Right lobe of liver (tissue), 6 donors: ENCODE data around the gene DSCAM. TPM values are rescaled to one million over a fixed set of nuclear protein-coding genes. Genes with fewer than 3 reads are reported as not detected.

ENCODE experiments used
- ATAC-seq, 4 donors: fragments of 200-7000 bp; cut with Tn5 transposase; one replicate each; pipeline ENCODE4 v1.9.1; 2020; ENCODE audit warnings: mild to moderate bottlenecking in 4 of 4, moderate library complexity in 4 of 4
- DNase-seq, 3 donors: peaks; one replicate each; pipeline ENCODE4 v3.0.0-alpha.2; 2020
- H3K27ac ChIP-seq, 3 donors: fragments of 200-600 bp; one replicate each; pipeline ENCODE4 v1.8.0; 2022
- H3K27me3 ChIP-seq, 2 donors: fragments of 200-600 bp; one replicate each; pipeline ENCODE4 v1.8.0; 2022
- H3K36me3 ChIP-seq, 4 donors: fragments of 200-600 bp; sonication (generic) in 1 of 4; one replicate each; pipeline versions ENCODE4 v1.5.1 to v1.8.0; 2017 to 2022; ENCODE audit warnings: control low read depth in 1 of 4
- H3K4me1 ChIP-seq, 4 donors: fragments of 200-600 bp; sonication (generic) in 1 of 4; one replicate each; pipeline versions ENCODE4 v1.5.1 to v1.8.0; 2017 to 2022; ENCODE audit warnings: control low read depth in 1 of 4
- H3K4me3 ChIP-seq, 3 donors: fragments of 200-600 bp; one replicate each; pipeline ENCODE4 v1.8.0; 2022
- H3K9me3 ChIP-seq, 4 donors: fragments of 200-600 bp; sonication (generic) in 1 of 4; one replicate each; pipeline versions ENCODE4 v1.5.1 to v1.8.0; 2017 to 2022; ENCODE audit warnings: control low read depth in 1 of 4
- CTCF ChIP-seq, 4 donors: fragments of 200-600 bp in 3 of 4; fragments of 450-650 bp in 1 of 4; IDR thresholded peaks; one replicate each; pipeline versions ENCODE4 v1.5.1 to v1.8.0; 2016 to 2022; ENCODE audit warnings: antibody characterized with exemption in 4 of 4, mild to moderate bottlenecking in 2 of 4
- POLR2A ChIP-seq: fragments of 450-650 bp; IDR thresholded peaks from one replicate; pipeline ENCODE4 v1.6.1; 2017; ENCODE audit warnings: antibody characterized with exemption, mild to moderate bottlenecking
- WGBS: methylation state at CpG from one replicate; pipeline ENCODE4 v1.1.6; 2018; ENCODE audit warnings: low coverage, low lambda C conversion rate; ENCODE audit not compliant: insufficient coverage; ENCODE audit errors: missing lambda C conversion rate; 5-methylcytosine and 5-hydroxymethylcytosine counted together
- intact Hi-C, 2 donors: fragments of 100-400 bp; cut with DNase I; formaldehyde crosslinking; loops; one replicate each; pipeline versions ENCODE4 v1.11.2 to v1.14.1; 2022
- total RNA-seq, 6 experiments: library from RNA; depleted of rRNA in 2 of 6; stranded (reverse); fragments of >200 nt in 2 of 6; fragmentation: NEBNext Ultra II Directional in 3 of 6; extraction: Animal tissue kit (Norgen Biotek cat#: 25700) in 3 of 6; gene quantifications; one replicate each; pipeline versions ENCODE4 v1.1.0 to v1.2.4, GENCODE V29; 2016 to 2023
- donor health status: DM: no; HTN: yes; CAD: no.
- donor health status: DM: no; HTN: no; CAD: no.
- donor health status: DM: no; HTN: no; CAD: no.
- donor health status: DM: no; HTN: yes; CAD: no.
- donor health status: DM: no; HTN: yes; CAD: no.

The DSCAM gene
- total RNA-seq, 6 experiments from 2014 or later = 0.04 to 0.16 (median 0.06) TPM; not detected in 2

DNA sequence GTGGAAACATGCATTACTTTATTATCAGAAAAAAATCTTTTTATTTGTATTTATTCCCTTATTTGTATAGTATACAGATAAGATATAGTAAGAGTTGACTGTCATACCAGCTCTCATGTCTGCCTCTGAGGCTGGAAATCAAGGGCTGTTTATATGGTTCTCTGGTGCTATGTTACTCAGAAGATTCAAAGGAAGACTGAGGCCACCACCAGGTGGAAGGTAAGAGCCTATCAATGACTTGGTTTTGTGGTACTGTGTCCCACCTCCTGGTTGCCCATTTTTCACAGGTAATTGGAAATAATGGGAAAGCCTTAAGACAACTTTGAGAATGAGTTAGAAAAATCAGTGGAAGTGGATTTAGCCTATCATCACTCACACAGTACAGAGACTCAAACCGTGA, 342.1 kb downstream of the DSCAM start:
- 30% methylated on average over 1 of the region's 1 CpG for WGBS
- Histone ChIP-seq H3K4me3 (no peak overlapping the region), H3K4me1 (peaks cover 0 to 10% (median 3%) of the 10 kb centered on the region in 4 donors), H3K36me3 (no peaks in the 10 kb centered on the region), H3K9me3 (no peaks in the 10 kb centered on the region), H3K27me3 (no peaks in the 10 kb centered on the region), H3K27ac (no peak overlapping the region)
- no peak for ATAC-seq
- TF ChIP-seq CTCF (IDR thresholded peaks at IDR 0.05) (no peak), POLR2A (no peak)
- no peak for DNase-seq
- intact Hi-C loops = no loop called here

DNA sequence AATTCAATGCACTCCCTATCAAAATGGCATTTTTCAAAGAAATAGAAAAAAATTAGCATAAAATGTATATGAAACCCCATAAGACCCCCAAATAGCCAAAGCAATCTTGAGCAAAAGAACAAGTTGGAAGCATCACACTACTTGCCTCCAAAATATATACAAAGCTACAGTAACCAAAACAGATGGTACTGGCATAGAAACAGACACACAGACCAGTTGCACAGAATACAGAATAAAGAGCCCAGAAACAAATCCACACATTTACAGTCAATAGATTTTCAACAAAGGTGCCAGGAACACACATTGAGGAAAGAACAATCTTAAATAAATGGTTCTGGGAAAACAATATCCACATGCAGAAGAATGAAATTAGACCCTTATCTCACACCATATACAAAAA, 350.8 kb downstream of the DSCAM start:
- ATAC-seq (no peak), DNase-seq (no peak)
- no peak for TF ChIP-seq POLR2A
- no peak for TF ChIP-seq CTCF (IDR thresholded peaks at IDR 0.05)
- Histone ChIP-seq H3K9me3 (no peaks in the 10 kb centered on the region), H3K27ac (no peak overlapping the region), H3K4me1 (no peaks in the 10 kb centered on the region), H3K36me3 (no peaks in the 10 kb centered on the region), H3K4me3 (no peak overlapping the region), H3K27me3 (no peaks in the 10 kb centered on the region)
- intact Hi-C loops = no loop called here

DNA sequence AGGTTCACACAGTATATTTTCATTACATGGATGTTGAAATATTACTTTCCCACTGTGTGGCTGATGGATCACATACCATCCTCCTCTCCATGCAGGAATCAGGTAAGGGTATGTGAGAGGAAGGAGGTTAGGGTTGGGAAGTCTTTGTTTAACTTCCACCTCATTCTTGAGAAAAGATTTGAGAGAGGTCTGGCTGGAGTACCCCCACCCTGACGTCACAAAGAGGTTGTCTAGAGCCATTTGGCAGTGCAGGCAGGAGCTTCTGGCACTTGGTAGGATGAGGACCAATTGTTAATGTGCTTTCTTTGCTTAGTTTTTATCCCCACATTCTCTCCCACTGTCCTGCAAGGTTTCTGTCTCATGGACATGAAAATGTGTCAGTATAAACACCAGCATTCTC, 356.6 kb downstream of the DSCAM start:
- no peak for TF ChIP-seq POLR2A
- no peak for TF ChIP-seq CTCF (IDR thresholded peaks at IDR 0.05)
- intact Hi-C loops = no loop called here
- Histone ChIP-seq H3K36me3 (no peaks in the 10 kb centered on the region), H3K4me3 (no peak overlapping the region), H3K4me1 (no peaks in the 10 kb centered on the region), H3K27me3 (no peaks in the 10 kb centered on the region), H3K27ac (no peak overlapping the region), H3K9me3 (no peaks in the 10 kb centered on the region)
- WGBS = 57% methylated on average over 1 of the region's 1 CpG
- ATAC-seq = no peak
- no peak for DNase-seq

GRCh38 chr21:40489001-40489400, 358.0 kb downstream of the DSCAM start:
- Histone ChIP-seq H3K9me3 (no peaks in the 10 kb centered on the region), H3K27me3 (no peaks in the 10 kb centered on the region), H3K4me3 (no peak overlapping the region), H3K4me1 (no peaks in the 10 kb centered on the region), H3K36me3 (no peaks in the 10 kb centered on the region), H3K27ac (no peak overlapping the region)
- no peak for DNase-seq
- intact Hi-C loops = no loop called here
- no CpG with 5 or more reads among the region's 1 CpG for WGBS
- TF ChIP-seq CTCF (IDR thresholded peaks at IDR 0.05) = no peak
- TF ChIP-seq POLR2A = no peak
- no peak for ATAC-seq

GRCh38 chr21:40481764-40482163, 365.2 kb downstream of the DSCAM start:
- no peaks in the 10 kb centered on the region for H3K27me3 ChIP-seq
- DNase-seq (no peak), ATAC-seq (no peak)
- H3K4me1 ChIP-seq = no peaks in the 10 kb centered on the region
- H3K27ac ChIP-seq = no peak overlapping the region
- WGBS = 69% methylated on average over 3 of the region's 9 CpGs
- intact Hi-C loops = no loop called here
- H3K9me3 ChIP-seq = no peaks in the 10 kb centered on the region
- TF ChIP-seq CTCF (IDR thresholded peaks at IDR 0.05) (no peak), POLR2A (no peak)
- H3K4me3 ChIP-seq = no peak overlapping the region
- H3K36me3 ChIP-seq = no peaks in the 10 kb centered on the region
